Neuronal stem cell (in vitro differentiated cells): Measurements from ENCODE around the gene ACSF2.

Experiments used
- DNase-seq: peaks from one replicate; pipeline ENCODE4 v3.0.0-alpha.2; 2013; ENCODE audit warnings: low spot score
- H2AFZ ChIP-seq: one replicate; pipeline ENCODE4 v1.6.1; 2013; ENCODE audit warnings: mild to moderate bottlenecking, low read length, inconsistent platforms
- H2AK5ac ChIP-seq: 2 replicates; pipeline ENCODE4 v1.6.1; 2013; ENCODE audit warnings: low read depth, mild to moderate bottlenecking, inconsistent platforms, low read length, moderate library complexity, mixed read lengths
- H2BK120ac ChIP-seq: 2 replicates; pipeline ENCODE4 v1.6.1; 2013; ENCODE audit warnings: low read depth, mild to moderate bottlenecking, inconsistent platforms, low read length, moderate library complexity, mixed read lengths
- H2BK12ac ChIP-seq: one replicate; pipeline ENCODE4 v1.6.1; 2013; ENCODE audit warnings: low read length, inconsistent platforms
- H2BK15ac ChIP-seq: 2 replicates; pipeline ENCODE4 v1.6.1; 2013; ENCODE audit warnings: mild to moderate bottlenecking, low read length, inconsistent platforms, mixed read lengths
- H2BK5ac ChIP-seq: one replicate; pipeline ENCODE4 v1.6.1; 2013; ENCODE audit warnings: inconsistent platforms, mild to moderate bottlenecking, low read length, moderate library complexity
- H3K14ac ChIP-seq: one replicate; pipeline ENCODE4 v1.6.1; 2013; ENCODE audit warnings: low read length, inconsistent platforms
- H3K18ac ChIP-seq: 2 replicates; pipeline ENCODE4 v1.6.1; 2013; ENCODE audit warnings: low read length, inconsistent platforms
- H3K23ac ChIP-seq: 2 replicates; pipeline ENCODE4 v1.6.1; 2013; ENCODE audit warnings: low read depth, mild to moderate bottlenecking, mixed read lengths, low read length, inconsistent platforms; ENCODE audit not compliant: poor library complexity
- H3K27ac ChIP-seq: replicated peaks from 3 replicates; pipeline ENCODE4 v1.5.1; 2013; ENCODE audit warnings: low read length, inconsistent platforms
- H3K27me3 ChIP-seq, 3 experiments: 2 replicates each; pipeline ENCODE4 v1.6.1; 2013; ENCODE audit warnings: low read length in 3 of 3, mild to moderate bottlenecking in 2 of 3, inconsistent platforms in 1 of 3, low read depth in 1 of 3, mixed read lengths in 1 of 3, moderate library complexity in 1 of 3; ENCODE audit not compliant: control insufficient read depth in 3 of 3, insufficient read depth in 3 of 3
- H3K36me3 ChIP-seq, 2 donors: replicated peaks in 1 of 2; 2 replicates each; pipeline ENCODE4 v1.6.1; 2013; ENCODE audit warnings: low read length in 2 of 2; ENCODE audit not compliant: control insufficient read depth in 2 of 2, insufficient read depth in 2 of 2
- H3K4ac ChIP-seq: 2 replicates; pipeline ENCODE4 v1.6.1; 2013; ENCODE audit warnings: inconsistent platforms, mild to moderate bottlenecking, low read length, moderate library complexity
- H3K4me1 ChIP-seq, 2 donors: 1 replicate in 1 of 2; 2 replicates in 1 of 2; pipeline ENCODE4 v1.6.1; 2013; ENCODE audit warnings: low read length in 2 of 2, low read depth in 1 of 2; ENCODE audit not compliant: control insufficient read depth in 2 of 2, insufficient read depth in 1 of 2
- H3K4me2 ChIP-seq: one replicate; pipeline ENCODE4 v1.6.1; 2013; ENCODE audit warnings: mild to moderate bottlenecking, low read length, inconsistent platforms; ENCODE audit not compliant: insufficient read depth, poor library complexity, severe bottlenecking
- H3K4me3 ChIP-seq, 2 donors: 2 replicates each; pipeline ENCODE4 v1.5.1; 2013; ENCODE audit warnings: low read length in 2 of 2, mild to moderate bottlenecking in 2 of 2, inconsistent platforms in 1 of 2, moderate library complexity in 1 of 2
- H3K79me1 ChIP-seq: one replicate; pipeline ENCODE4 v1.6.1; 2013; ENCODE audit warnings: low read depth, mild to moderate bottlenecking, inconsistent platforms, low read length, moderate library complexity
- H3K9ac ChIP-seq: one replicate; pipeline ENCODE4 v1.6.1; 2013; ENCODE audit warnings: mild to moderate bottlenecking, low read depth, low read length, inconsistent platforms; ENCODE audit not compliant: poor library complexity
- H3K9me3 ChIP-seq, 2 donors: replicated peaks in 1 of 2; 2 replicates each; pipeline versions ENCODE3 to v1.6.1; 2013; ENCODE audit warnings: low read length in 2 of 2, mild to moderate bottlenecking in 2 of 2, inconsistent platforms in 1 of 2, low read depth in 1 of 2, mixed read lengths in 1 of 2, moderate library complexity in 1 of 2; ENCODE audit not compliant: control insufficient read depth in 2 of 2, insufficient read depth in 1 of 2
- H4K8ac ChIP-seq: one replicate; pipeline ENCODE4 v1.6.1; 2013; ENCODE audit warnings: low read depth, mild to moderate bottlenecking, inconsistent platforms, low read length, moderate library complexity
- H4K91ac ChIP-seq: one replicate; pipeline ENCODE4 v1.6.1; 2013; ENCODE audit warnings: low read length, low read depth, mild to moderate bottlenecking, inconsistent platforms; ENCODE audit not compliant: poor library complexity
- WGBS, 2 donors: extraction: QIAGEN DNeasy Blood & Tissue Kit; methylation state at CpG; one replicate each; pipeline ENCODE4 v1.1.7; 2013; ENCODE audit warnings: missing lambda C conversion rate in 2 of 2, mixed read lengths in 1 of 2; ENCODE audit not compliant: insufficient read length in 2 of 2, insufficient replicate concordance in 1 of 2; ENCODE audit errors: extremely low coverage in 2 of 2; 5-methylcytosine and 5-hydroxymethylcytosine counted together

The ACSF2 gene

GRCh38 chr17:50491505-50491904 is 65.5 kb downstream of the ACSF2 start:
- no peak overlapping the region for H2BK12ac ChIP-seq
- WGBS, 2 donors = no CpG with 5 or more reads among the region's 1 CpG

DNA sequence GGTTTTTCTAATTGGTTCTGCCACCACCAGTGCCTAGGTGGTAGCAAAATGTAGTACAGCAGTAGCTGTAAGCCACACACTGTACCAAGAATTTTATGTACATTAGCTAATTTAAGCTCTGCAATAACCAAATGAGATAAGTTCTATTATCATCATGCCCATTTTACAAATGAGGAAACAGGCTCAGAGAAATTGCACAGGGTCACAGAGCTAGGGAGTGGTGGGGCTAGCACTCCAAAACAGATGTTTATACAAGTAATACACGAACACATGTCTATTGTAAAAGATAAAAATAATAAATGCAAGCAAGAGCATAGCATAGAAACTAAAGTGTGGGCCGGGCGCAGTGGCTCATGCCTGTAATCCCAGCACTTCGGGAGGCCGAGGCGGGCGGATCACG is 66.2 kb downstream of the ACSF2 start:
- no peak overlapping the region for H3K9ac ChIP-seq
- H2BK120ac ChIP-seq = no peak overlapping the region
- no peak overlapping the region for H3K18ac ChIP-seq
- H2BK12ac ChIP-seq = no peak overlapping the region
- H3K27ac ChIP-seq = no peak overlapping the region
- no peak overlapping the region for H2AK5ac ChIP-seq
- no CpG with 5 or more reads among the region's 8 CpGs for WGBS, 2 donors
- no peaks in the 10 kb centered on the region for H3K4me1 ChIP-seq
- H2BK5ac ChIP-seq = no peak overlapping the region
- no peak overlapping the region for H2AFZ ChIP-seq
- H3K36me3 ChIP-seq = no peaks in the 10 kb centered on the region
- H3K23ac ChIP-seq = no peak overlapping the region
- no peak for DNase-seq
- no peak overlapping the region for H4K8ac ChIP-seq
- no peak overlapping the region for H3K4me3 ChIP-seq
- no peaks in the 10 kb centered on the region for H3K79me1 ChIP-seq
- no peak overlapping the region for H4K91ac ChIP-seq
- no peak overlapping the region for H3K4ac ChIP-seq
- no peak overlapping the region for H3K4me2 ChIP-seq
- H3K9me3 ChIP-seq = no peaks in the 10 kb centered on the region
- H3K14ac ChIP-seq = no peak overlapping the region
- no peak overlapping the region for H2BK15ac ChIP-seq
- H3K27me3 ChIP-seq = no peaks in the 10 kb centered on the region

More at GRCh38 chr17:50491505-50491904, 65.5 kb downstream of the ACSF2 start:
- Histone ChIP-seq H3K9me3 (no peaks in the 10 kb centered on the region), H3K23ac (no peak overlapping the region), H4K91ac (no peak overlapping the region), H3K4me3 (no peak overlapping the region), H3K4me2 (no peak overlapping the region), H3K36me3 (no peaks in the 10 kb centered on the region), H2BK5ac (no peak overlapping the region), H3K9ac (no peak overlapping the region), H3K27ac (no peak overlapping the region), H2BK120ac (no peak overlapping the region), H2AK5ac (no peak overlapping the region), H3K4ac (no peak overlapping the region), H3K14ac (no peak overlapping the region), H3K27me3 (no peaks in the 10 kb centered on the region), H3K4me1 (no peaks in the 10 kb centered on the region), H2AFZ (no peak overlapping the region), H4K8ac (no peak overlapping the region), H3K79me1 (no peaks in the 10 kb centered on the region), H3K18ac (no peak overlapping the region), H2BK15ac (no peak overlapping the region)
- no peak for DNase-seq

- WGBS, 2 donors = no CpG with 5 or more reads among the region's 3 CpGs
- no peak overlapping the region for H3K18ac ChIP-seq
Observed at GRCh38 chr17:50493744-50494143, 67.7 kb downstream of the ACSF2 start.

GRCh38 chr17:50495217-50495823 is 69.3 kb downstream of the ACSF2 start:
- Histone ChIP-seq H3K27ac (no peak overlapping the region), H4K91ac (no peak overlapping the region), H2BK12ac (no peak overlapping the region), H2AK5ac (no peak overlapping the region), H3K79me1 (no peaks in the 10 kb centered on the region), H2BK5ac (no peak overlapping the region), H3K4me3 (no peak overlapping the region), H4K8ac (no peak overlapping the region), H2AFZ (no peak overlapping the region), H3K18ac (no peak overlapping the region), H3K27me3 (no peaks in the 10 kb centered on the region), H2BK15ac (no peak overlapping the region), H3K36me3 (no peaks in the 10 kb centered on the region), H3K4ac (no peak overlapping the region), H2BK120ac (no peak overlapping the region), H3K23ac (no peak overlapping the region), H3K4me2 (no peak overlapping the region), H3K14ac (no peak overlapping the region), H3K4me1 (no peaks in the 10 kb centered on the region), H3K9me3 (no peaks in the 10 kb centered on the region), H3K9ac (no peak overlapping the region)
- DNase-seq = no peak
- no CpG with 5 or more reads among the region's 8 CpGs for WGBS, 2 donors

More at GRCh38 chr17:50493744-50494143, 67.7 kb downstream of the ACSF2 start:
- no peaks in the 10 kb centered on the region for H3K79me1 ChIP-seq
- DNase-seq = no peak
- no peak overlapping the region for H3K9ac ChIP-seq
- H2BK15ac ChIP-seq = no peak overlapping the region
- no peak overlapping the region for H3K4me2 ChIP-seq
- H3K9me3 ChIP-seq = no peaks in the 10 kb centered on the region
- H2AFZ ChIP-seq = peak overlapping the region; percentile 51
- H2BK120ac ChIP-seq = no peak overlapping the region
- H3K4me3 ChIP-seq = no peak overlapping the region
- H3K14ac ChIP-seq = no peak overlapping the region
- H3K27me3 ChIP-seq = no peaks in the 10 kb centered on the region
- H3K23ac ChIP-seq = no peak overlapping the region
- H2BK12ac ChIP-seq = no peak overlapping the region
- no peak overlapping the region for H2AK5ac ChIP-seq
- no peak overlapping the region for H4K8ac ChIP-seq
- no peak overlapping the region for H3K27ac ChIP-seq
- no peak overlapping the region for H3K4ac ChIP-seq
- H3K36me3 ChIP-seq = no peaks in the 10 kb centered on the region
- no peak overlapping the region for H4K91ac ChIP-seq
- no peak overlapping the region for H2BK5ac ChIP-seq
- no peaks in the 10 kb centered on the region for H3K4me1 ChIP-seq
